Skeletal muscle cell (primary cell): Measurements from ENCODE around the gene CLPTM1L.

Experiments used
- DNase-seq: peaks from one replicate; pipeline ENCODE4 v3.0.0-alpha.2; 2010; ENCODE audit warnings: low read depth
- H3K4me3 ChIP-seq: 2 replicates; pipeline ENCODE4 v1.5.1; 2011; ENCODE audit warnings: low read depth, mild to moderate bottlenecking, control low read depth, low read length, moderate library complexity

The CLPTM1L gene

GRCh38 chr5:1344975-1345838 is at the start of gene CLPTM1L:
Gene CLPTM1L (minus strand): TSS chr5:1345099. CDS start chr5:1344841, 258 bp downstream.
- peak within 1 kb of the TSS; percentile 76 for H3K4me3 ChIP-seq
- DNase-seq, result peak; percentile 45

- H3K4me3 ChIP-seq, result no peak overlapping the region
- no peak for DNase-seq
Measured at GRCh38 chr5:1393571-1394501, 48.9 kb upstream of the CLPTM1L start.

- H3K4me3 ChIP-seq, result no peak overlapping the region
- DNase-seq, result no peak
Measured at GRCh38 chr5:1392801-1393565, 48.1 kb upstream of the CLPTM1L start.

GRCh38 chr5:1392261-1392660 is 47.4 kb upstream of the CLPTM1L start:
- no peak for DNase-seq
- H3K4me3 ChIP-seq, result no peak overlapping the region

GRCh38 chr5:1391691-1392090 is 46.8 kb upstream of the CLPTM1L start:
- H3K4me3 ChIP-seq, result no peak overlapping the region
- DNase-seq, result no peak

GRCh38 chr5:1390861-1391600 is 46.1 kb upstream of the CLPTM1L start:
- H3K4me3 ChIP-seq, result no peak overlapping the region
- DNase-seq, result no peak

GRCh38 chr5:1390333-1390732 is 45.4 kb upstream of the CLPTM1L start:
- no peak for DNase-seq
- H3K4me3 ChIP-seq, result no peak overlapping the region

- no peak overlapping the region for H3K4me3 ChIP-seq
- no peak for DNase-seq
Measured at GRCh38 chr5:1388383-1388967, 43.6 kb upstream of the CLPTM1L start.

- H3K4me3 ChIP-seq, result no peak overlapping the region
- no peak for DNase-seq
Measured at GRCh38 chr5:1387876-1388275, 43.0 kb upstream of the CLPTM1L start.

- no peak overlapping the region for H3K4me3 ChIP-seq
- no peak for DNase-seq
Measured at GRCh38 chr5:1387059-1387755, 42.3 kb upstream of the CLPTM1L start.

- DNase-seq, result no peak
- H3K4me3 ChIP-seq, result peak overlapping the region; percentile 49
Measured at GRCh38 chr5:1386274-1386717, 41.4 kb upstream of the CLPTM1L start.

GRCh38 chr5:1385395-1386273 is 40.7 kb upstream of the CLPTM1L start:
- DNase-seq, result no peak
- H3K4me3 ChIP-seq, result peak overlapping the region; percentile 49

GRCh38 chr5:1384521-1384920 is 39.6 kb upstream of the CLPTM1L start:
- DNase-seq, result no peak
- no peak overlapping the region for H3K4me3 ChIP-seq

GRCh38 chr5:1383886-1384401 is 39.0 kb upstream of the CLPTM1L start:
- no peak for DNase-seq
- H3K4me3 ChIP-seq, result no peak overlapping the region

GRCh38 chr5:1383344-1383743 is 38.4 kb upstream of the CLPTM1L start:
- no peak for DNase-seq
- H3K4me3 ChIP-seq, result no peak overlapping the region

- DNase-seq, result no peak
- H3K4me3 ChIP-seq, result no peak overlapping the region
Measured at GRCh38 chr5:1382248-1382700, 37.4 kb upstream of the CLPTM1L start.
